ENCODE data around the gene GALR1. TPM values are rescaled to one million over a fixed set of nuclear protein-coding genes. Genes with fewer than 3 reads are reported as not detected.
A peak's percentile ranks its signal among the peaks of the same experiment; 100 is the strongest.
"Not testable (repeated sequence)": the region's sequence is repeated elsewhere in the genome, so short reads cannot be mapped to it uniquely, and the experiment has no call there.

GALR1 gene
- total RNA-seq, 1 experiment from 2014 or later, result not detected

GRCh38 chr18:77250926-77251729 lies 1.5 kb downstream of the GALR1 start:
- DNase-seq (ENCODE audit: low spot score), result no peak

DNA sequence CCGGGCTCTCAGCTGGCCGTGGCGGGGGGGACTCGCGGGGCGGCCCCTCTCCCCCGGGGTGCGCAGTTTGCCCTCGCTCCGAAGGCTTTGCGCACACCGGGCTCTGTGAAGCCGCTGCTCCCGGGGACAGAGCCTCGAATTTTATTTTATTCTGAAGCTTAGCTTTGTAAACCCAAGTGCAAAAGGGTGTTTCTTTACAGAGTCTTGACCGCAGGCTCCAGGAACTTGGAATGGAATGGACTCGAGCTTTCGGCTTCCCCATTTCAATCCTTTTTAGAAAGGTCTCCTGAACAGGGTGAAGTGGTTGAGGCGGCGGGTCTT lies 2.0 kb downstream of the GALR1 start:
- DNase-seq (ENCODE audit: low spot score), result no peak

- DNase-seq (ENCODE audit: low spot score), result no peak
These were observed 5.2 kb downstream of the GALR1 start for GRCh38 chr18:77254711-77255405.

DNA sequence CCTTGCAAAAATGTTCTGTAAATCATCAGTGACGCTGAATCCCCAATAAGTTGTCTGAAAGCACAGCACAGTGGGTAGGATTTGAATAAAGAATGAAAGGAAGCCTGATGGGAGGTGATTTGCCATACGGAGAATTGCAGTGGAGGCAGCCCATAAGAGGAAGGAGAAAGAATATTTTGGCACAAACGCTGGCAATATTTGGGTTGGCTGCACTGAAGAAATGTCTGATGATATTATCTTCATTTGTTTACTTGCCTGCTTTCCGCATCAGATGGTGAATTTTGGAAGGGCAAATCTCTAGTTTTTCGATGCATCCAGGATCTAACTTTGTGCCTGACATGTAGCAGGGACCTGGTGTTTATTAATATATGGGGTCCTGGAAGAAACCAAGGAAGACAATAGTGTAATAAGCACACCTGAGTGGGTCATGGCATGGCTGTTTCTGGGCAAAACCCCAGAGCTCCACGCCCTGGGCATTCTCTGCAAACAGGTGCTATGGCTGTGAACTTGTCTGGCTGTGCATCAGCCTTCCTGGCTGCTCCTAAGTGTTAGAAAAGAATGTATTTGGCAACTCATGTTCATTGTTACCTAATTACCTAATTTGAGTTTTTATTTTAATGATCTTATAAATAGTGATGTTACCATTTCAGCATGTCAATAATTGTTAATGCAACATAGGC lies 5.9 kb downstream of the GALR1 start:
- no peak for DNase-seq (ENCODE audit: low spot score)

DNA sequence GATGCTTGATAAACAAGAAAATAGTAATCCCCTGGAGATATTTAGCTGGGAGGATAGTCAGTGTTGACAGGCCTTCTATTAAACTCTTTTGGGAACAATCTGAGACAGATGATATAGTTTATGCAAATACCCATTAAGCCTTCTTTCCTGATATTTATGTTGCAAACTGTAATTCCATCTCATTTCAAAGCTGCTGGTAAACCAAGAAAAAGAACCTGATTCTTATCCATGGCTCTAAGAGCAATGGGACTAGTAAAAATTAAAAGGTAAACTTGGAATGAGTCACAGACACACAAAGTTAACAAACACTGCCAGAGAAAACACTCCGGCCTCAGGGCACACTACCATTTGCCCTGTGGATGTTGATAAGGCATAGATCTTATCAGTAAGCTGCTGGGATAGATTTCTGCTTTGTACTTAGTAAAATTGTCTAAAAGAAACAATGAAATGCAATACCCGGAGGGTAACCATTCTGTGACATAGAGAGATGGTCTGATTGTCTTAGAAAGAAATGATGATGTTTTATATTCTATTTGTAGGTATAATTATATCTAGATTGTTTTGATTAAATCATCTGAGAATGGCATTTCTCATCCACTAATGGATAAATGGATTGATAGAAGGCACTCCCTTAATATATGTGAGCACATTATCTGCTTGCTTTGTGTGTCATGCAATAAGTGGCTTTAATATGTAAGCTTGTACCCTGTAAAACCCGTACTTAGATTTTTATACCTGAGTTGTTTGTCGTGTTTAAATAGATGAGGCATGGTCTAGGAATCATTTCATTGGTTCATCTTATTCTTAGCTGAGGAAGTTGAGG lies 13.2 kb downstream of the GALR1 start:
- peak; percentile 15 for DNase-seq (ENCODE audit: low spot score)

- DNase-seq (ENCODE audit: low spot score), result no peak
These were observed 13.8 kb downstream of the GALR1 start for GRCh38 chr18:77263466-77263763.

DNA sequence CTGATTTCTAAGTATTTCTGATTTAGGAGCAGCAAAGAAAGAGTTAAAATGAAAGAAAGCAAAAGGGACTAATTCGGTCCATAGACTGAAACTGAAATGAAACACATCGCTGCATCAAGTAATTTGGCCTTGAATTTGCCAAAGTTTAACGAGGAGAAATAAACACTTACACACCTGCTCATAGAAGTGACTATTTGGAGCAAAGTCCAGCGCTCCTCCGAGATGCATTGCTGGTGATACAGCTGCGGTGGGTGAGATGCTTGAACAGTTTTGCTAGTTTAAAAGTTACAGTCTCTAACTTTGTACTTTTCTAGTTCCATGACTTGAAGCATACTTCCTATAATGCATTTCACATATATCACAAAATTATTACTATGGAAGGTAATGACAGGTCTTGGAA lies 18.3 kb downstream of the GALR1 start:
- no peak for DNase-seq (ENCODE audit: low spot score)

DNA sequence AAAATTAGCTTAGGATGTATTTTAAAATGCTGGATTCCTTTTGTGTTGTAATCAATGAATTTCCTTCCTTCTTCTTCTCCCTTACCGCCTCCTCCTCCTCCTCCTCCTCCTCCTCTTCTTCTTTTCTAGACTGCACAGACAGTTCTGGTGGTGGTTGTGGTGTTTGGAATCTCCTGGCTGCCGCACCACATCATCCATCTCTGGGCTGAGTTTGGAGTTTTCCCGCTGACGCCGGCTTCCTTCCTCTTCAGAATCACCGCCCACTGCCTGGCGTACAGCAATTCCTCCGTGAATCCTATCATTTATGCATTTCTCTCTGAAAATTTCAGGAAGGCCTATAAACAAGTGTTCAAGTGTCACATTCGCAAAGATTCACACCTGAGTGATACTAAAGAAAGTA lies 18.8 kb downstream of the GALR1 start:
- no peak for DNase-seq (ENCODE audit: low spot score)

GRCh38 chr18:77271576-77272481 lies 22.2 kb downstream of the GALR1 start:
- no peak for DNase-seq (ENCODE audit: low spot score)

DNA sequence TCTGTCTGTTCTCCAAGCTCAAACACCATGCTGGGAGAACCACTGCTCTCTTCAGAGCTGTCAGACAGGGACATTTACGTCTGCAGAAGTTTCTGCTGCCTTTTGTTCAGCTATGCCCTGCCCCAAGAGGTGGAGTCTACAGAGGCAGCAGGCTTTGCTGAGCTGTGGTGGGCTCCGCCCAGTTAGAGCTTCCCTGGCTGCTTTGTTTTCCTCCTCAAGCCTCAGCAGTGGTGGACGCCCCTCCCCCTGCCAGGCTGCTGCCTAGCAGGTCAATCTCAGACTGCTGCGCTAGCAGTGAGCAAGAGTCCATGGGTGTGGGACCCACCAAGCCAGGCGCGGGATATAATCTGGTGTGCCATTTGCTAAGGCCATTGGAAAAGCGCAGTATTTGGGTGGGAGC lies 41.2 kb downstream of the GALR1 start:
- DNase-seq (ENCODE audit: low spot score), result not testable (repeated sequence)

DNA sequence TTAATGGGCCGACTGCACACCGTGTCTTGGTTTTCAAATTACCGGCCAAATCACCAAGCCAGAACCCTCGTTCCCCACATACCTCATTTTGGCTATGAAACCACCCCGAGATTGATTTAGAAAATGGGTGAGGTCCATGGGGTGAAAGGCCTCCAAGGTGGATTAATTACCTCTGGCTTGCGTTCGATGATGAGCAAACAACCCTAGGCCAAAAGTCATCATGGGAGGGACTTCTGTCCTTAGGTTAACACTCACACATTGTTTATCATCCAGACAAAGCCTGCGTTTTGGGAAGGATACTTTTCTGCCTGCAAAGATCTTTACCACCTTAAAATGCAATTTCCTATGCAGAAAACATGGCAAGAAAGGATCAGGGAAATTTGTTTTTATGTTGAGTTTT lies 48.5 kb downstream of the GALR1 start:
- no peak for DNase-seq (ENCODE audit: low spot score)

DNA sequence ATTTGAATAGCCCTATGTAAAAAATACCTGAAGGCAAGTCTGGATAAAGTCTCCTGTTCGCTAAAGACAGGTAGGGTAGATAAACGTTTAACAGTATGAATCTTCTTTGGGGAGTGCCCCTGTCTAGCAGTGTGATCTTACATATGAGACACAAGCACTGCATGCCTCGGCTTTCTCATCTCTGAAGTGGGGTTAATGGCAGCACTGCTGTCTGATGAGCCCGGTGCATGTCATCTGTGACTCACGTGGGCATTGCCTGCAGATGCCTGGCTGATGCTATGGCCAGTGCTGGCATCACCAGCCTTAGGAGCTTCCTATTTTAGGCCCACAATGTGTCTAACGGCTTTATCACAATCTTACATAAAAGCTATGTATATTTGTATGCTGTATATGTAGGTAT lies 50.1 kb downstream of the GALR1 start:
- no peak for DNase-seq (ENCODE audit: low spot score)

- no peak for DNase-seq (ENCODE audit: low spot score)
These were observed 50.9 kb downstream of the GALR1 start for GRCh38 chr18:77300579-77300978.

- no peak for DNase-seq (ENCODE audit: low spot score)
These were observed 54.6 kb downstream of the GALR1 start for GRCh38 chr18:77304268-77304667.

DNA sequence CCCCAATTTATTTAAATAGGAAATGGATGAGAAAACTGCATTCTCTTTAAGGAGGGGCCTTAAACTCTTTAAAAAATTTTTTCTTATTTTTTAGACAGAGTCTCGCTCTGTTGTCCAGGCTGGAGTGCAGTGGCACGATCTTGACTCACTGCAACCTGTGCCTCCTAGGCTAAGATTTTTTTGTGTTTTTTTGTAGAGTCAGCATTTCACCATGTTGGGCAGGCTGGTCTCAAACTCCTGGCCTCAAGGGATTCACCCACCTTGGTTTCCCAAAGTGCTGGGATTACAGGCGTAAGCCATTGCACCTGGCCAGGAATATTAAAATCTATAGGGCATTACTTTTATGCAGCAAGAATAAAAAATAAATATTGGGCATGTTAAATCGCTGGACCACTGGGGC lies 56.0 kb downstream of the GALR1 start:
- no peak for DNase-seq (ENCODE audit: low spot score)

GRCh38 chr18:77308216-77308615 lies 58.6 kb downstream of the GALR1 start:
- DNase-seq (ENCODE audit: low spot score), result no peak

- DNase-seq (ENCODE audit: low spot score), result no peak
These were observed 64.9 kb downstream of the GALR1 start for GRCh38 chr18:77314511-77314910.

GRCh38 chr18:77314952-77315351 lies 65.3 kb downstream of the GALR1 start:
- no peak for DNase-seq (ENCODE audit: low spot score)

GRCh38 chr18:77316008-77316407 lies 66.4 kb downstream of the GALR1 start:
- no peak for DNase-seq (ENCODE audit: low spot score)

DNA sequence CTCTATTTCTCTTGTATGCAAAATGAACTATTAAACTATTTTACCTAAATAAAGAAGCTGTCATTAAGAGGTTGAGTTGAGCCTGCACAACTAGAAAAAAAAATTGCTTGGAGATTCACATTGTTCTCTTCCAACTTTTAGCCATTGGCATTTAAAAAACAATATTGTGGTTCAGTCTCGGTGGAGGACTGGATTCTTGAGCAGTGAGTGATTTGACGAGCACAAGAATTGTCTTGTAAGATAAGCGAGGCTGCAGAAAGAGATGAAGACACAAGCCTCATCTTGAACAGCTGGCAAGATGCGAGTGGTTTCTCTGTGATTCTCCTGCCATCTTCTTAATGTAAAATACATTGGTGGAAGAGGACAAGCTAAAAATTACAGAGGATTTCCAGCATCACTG lies 67.0 kb downstream of the GALR1 start:
- no peak for DNase-seq (ENCODE audit: low spot score)

GRCh38 chr18:77320971-77321559 lies 71.4 kb downstream of the GALR1 start:
- no peak for DNase-seq (ENCODE audit: low spot score)
